Measurements from ENCODE around the gene HORMAD2.

HORMAD2 gene, protein sequence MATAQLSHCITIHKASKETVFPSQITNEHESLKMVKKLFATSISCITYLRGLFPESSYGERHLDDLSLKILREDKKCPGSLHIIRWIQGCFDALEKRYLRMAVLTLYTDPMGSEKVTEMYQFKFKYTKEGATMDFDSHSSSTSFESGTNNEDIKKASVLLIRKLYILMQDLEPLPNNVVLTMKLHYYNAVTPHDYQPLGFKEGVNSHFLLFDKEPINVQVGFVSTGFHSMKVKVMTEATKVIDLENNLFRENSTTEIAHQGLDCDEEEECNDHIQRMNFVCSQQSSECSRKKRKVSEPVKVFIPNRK

DNA sequence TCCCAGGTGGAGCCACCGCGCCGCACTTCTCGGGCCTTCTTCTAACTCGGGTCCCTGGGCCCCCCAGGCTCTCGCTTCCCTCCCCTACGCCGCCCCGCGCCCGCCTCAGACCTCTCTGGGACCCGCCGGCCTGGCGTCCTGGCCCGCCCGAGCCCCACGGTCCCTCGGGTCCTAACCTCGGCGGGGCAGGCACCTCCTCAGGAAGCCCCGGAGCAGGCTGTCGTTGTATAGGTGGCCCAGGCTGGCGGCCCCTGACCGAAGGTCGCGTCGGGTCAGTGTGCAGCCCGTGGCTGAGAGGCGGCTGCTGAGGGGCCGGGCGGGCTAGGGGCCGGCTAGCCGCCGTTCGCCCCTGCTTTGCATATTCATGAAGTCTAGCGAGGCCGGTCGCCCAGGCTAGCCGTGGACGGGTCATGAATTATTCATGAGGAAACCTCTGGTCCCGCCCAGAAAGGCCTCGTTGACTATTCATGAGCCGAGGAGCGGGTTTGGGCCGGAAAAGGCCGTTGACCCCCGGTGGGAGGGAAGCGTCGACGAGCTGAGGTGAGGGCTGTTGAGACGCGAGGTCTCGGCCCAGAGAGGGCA lies at the start of gene HORMAD2:
TSS of gene HORMAD2 (plus strand) at position 513 of the 582 bp plus-strand sequence. CDS start 13,489 bp downstream, outside the sequence.
- peak; percentile 94 for DNase-seq (ENCODE audit: low spot score)

DNA sequence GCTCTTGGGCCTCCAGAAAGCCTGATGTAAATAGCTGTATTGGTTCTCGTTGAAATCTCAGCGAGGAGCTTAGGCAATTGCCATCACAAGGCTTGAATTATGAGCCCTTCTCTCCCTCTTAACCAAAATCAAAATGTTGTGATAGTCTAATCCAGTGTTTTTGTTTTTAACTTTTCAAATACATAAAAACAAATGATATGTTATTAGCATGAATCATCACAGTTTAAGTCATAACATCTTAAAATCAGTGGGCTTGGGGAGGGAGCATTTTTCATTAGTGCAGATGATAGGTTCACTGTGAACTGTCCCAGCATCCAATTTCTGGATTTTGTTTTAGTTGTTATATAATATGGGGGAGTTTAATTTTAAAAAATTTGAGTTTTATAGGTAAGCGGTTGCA lies 48.9 kb upstream of the HORMAD2 start:
- no peak for DNase-seq (ENCODE audit: low spot score)

DNA sequence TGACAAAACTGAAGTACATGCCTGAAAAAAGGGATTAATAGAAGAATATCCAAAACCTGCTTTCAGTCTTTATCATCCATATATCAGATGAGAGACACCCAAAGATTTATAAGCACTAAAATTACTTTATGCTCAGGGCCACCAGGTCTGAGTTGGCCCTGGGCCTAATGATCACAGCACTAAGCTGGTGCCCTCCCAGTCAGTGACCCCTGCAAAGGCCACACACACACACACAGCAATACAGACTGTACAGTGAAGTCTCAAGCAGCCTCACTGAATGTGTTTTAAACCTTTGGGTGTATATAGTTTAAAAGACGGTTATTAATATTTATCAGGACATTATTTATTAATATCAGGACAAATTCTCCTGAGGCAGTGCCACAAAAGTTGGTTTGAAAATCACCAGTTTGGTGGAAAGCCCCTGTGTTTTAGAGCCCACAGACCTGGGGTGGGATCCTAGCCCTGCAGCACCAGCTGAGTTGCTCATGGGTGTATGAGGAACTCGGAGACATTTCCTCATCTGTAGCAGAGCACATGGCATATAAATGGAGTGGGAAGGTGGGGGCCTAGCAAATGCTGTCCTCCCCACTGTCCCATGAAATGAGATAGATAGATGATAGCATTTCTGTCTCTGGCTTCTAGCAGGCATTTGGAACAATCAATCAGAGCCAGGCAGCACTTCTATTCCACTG lies 48.4 kb upstream of the HORMAD2 start:
- DNase-seq (ENCODE audit: low spot score): no peak

DNA sequence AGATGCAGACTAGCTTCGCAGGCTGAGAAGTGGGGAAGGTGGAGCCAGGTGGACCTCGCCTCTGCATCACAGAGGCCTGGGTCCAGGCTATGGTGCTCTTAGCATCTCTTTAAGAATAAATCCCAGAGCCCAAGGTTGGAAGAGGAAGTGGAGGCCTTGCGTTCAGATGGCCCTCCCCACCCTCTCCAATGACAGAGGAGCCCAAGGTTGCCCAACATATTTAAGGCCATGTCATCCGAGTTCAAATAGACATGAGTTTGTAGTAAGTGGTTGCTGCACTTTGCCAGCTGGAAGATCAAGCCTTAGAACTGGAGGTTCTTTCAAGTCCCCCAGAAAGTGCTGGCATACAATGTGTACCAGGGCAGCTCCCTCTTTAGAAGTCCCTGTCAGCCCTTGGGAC lies 47.1 kb upstream of the HORMAD2 start:
- DNase-seq (ENCODE audit: low spot score): no peak

DNA sequence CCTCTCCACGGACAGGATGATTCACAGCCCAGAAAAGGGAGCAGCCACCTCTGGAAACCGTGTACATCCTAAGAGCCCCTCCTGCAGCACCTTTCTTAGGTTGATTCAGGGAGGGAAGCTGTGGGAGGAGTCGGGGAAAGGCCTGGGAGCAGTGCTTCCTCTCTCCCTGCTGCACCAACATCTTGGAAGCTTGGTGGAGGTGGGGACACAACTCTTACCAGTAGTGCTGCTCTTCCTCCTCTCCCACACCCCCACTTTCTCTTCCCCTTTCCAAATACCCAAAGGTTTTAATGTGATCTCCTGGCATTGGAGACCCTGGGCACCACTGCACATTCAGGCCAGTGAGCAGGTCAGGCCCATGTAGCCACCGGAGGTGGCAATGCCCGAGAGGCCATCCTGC lies 46.4 kb upstream of the HORMAD2 start:
- no peak for DNase-seq (ENCODE audit: low spot score)

DNA sequence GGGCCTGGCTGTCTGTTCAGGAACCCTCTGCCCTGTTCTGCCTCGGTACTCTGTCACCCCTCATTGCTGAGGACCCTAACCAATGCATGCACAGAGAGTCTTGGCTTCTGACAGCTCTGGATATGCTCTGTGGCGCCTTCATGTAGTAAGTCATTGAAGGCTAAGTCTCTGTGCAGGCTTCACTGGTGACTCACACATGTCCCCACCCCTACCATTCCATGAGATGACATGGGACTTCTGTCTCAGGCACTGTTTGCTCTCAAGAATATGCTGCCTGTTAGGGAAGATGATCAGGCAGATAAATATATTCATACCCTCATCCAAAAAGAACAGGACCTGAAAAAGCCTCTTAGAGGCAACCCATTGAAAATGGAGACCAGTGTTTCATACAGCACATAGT lies 43.6 kb upstream of the HORMAD2 start:
- DNase-seq (ENCODE audit: low spot score): no peak

DNA sequence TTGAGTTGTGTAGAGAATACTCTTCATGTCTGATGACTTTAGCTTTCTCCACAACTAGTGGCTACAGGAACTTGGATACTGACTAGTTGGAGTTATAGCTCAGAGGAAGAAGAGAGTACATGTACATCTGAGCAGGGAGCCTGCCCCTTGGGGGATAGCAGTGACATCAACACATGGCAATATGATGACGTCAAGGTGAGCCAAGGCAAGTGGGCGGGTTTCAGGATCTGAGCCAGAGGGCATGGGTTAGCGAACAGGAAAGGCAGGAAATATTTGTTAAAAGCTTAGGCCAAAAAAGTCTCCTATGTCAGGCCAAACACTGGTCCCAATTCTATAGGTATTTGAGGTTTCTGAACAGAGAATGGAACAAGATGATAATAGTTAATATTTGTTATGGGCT lies 42.0 kb upstream of the HORMAD2 start:
- peak; percentile 37 for DNase-seq (ENCODE audit: low spot score)

DNA sequence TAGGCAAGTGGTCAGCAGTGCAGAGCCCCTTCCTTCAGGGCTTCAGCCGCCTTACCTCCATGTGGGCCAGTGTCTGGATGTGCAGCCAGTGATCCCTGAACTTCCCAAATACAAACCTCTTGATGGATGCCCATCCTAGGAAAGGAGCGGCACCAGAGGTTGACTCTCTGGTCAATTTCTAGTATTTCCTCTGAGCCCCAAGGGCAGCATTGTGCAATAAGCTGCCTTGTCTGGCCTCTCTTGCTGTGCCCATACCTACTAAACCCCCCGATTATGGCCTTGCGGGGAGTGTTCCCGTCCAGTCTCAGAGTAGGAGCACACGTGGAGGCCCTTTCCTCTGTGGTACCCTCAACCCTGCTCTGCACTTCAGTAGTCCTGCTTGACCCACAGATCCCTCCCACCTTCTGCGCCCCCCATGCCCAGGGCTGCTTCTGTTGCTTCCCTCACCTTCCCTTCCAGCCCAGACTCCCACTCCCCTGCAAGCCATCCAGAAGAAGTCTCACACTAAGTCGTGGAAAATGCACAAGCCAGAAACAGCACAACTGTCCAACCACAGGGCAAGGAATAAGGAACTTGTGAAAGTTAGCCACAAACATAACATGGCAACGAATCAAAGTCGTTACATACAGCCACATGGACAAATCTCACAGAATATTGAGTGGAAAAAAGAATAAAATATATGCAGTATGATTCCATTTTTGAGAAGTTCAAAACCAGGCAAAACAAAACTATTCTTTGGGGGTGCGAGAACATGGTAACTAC lies 39.6 kb upstream of the HORMAD2 start:
- DNase-seq (ENCODE audit: low spot score): no peak

DNA sequence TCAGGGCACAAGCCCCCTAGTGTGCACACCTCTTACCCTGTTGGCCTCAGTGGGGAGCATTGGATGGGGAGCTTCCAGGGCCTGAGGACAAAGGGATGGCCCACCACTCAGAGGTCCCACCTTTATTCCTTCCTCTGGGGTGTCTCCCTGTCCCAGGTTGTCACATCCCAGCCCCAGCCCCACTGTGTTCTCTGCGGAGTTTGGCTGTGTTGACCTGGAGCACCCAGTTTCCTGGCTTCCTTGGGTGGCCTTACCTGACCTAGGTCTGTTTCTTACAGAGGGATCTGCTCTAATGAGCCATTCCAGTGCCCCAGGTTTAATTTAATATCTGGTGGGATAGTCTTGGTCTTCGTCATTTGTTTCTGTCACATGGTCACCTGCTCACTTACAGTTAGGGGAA lies 38.8 kb upstream of the HORMAD2 start:
- no peak for DNase-seq (ENCODE audit: low spot score)

DNA sequence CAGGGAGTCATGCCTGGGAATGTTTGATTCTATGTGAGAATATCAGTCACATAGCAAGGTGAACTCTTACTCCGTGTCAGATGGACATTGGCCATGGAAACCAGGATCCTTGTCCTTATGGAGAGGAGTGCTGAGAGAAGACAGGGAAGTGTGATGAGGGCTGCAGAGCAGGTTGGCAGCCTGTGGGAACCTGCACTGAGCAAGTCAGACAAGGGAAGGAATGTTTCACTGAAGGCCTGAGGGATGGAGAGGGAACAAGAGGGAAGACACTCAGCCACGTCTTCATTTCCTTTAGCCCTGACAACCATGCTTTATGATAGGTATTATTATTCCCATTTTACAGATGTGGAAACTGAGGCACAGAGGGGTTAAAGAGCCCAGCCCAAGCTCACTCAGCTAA lies 38.4 kb upstream of the HORMAD2 start:
- no peak for DNase-seq (ENCODE audit: low spot score)

DNA sequence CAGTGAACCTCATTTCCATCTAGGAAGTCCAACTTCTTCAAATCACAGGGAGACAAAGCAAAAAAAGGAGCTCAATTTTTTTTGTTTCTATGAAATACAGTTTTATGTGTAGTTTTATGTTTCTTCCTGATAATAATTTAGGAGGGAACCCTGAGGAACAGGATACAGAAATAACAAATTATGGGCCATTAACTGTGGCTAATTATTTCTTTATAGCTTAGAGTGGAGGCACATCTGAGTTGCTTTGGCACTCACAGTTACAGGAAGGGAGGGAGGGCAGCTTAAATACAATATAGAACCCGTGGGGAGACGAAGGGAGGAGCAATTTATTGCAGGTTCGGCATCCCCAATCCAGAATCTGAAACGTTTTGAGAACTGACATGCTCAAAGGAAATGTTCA lies 37.1 kb upstream of the HORMAD2 start:
- DNase-seq (ENCODE audit: low spot score): no peak

DNA sequence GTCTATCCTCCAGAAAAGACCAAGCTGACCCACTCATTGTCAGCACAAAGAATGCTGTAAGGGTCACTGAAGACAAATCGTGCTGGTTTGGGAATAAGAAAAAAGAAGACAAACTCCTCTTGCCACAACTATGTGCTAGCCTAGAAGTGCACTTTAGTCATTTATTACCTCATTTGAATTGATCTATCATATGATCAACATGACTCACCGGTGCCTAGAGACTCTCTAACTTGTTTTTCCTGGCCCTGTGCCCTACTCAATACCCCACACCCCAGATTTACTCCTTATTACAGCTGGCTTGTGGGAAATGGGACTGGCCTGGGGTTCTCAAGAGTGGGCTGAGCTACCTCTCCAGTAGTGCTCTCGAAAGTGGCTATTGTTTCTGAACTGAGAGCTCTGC lies 35.9 kb upstream of the HORMAD2 start:
- DNase-seq (ENCODE audit: low spot score): peak; percentile 8

DNA sequence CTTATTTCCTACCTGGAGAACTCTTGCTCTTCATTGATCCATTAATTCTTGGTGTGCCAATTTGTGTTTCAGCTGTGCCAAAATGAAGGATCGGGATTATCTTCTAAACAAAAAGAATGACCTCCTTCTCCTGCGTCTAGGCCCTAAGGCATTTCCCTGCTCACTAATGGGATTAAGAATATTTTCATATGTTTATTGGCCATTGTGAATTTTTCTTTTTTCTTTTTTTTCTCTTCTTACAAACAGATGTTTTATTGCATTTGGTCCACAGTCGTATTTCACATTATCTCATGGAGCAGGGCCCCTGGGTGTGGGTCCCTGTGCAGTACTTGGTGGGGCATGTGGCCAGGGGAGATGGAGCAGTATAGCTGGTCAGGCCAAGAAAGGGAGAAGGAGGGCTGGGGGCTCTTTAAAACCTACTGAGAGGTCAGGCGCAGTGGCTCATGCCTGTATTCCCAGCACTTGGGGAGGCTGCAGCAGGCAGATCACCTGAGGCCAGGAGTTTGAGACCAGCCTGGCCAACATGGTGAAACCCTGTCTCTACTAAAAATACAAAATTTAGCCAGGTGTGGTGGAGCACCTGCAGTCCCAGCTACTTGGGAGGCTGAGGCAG lies 35.3 kb upstream of the HORMAD2 start:
- DNase-seq (ENCODE audit: low spot score): no peak

DNA sequence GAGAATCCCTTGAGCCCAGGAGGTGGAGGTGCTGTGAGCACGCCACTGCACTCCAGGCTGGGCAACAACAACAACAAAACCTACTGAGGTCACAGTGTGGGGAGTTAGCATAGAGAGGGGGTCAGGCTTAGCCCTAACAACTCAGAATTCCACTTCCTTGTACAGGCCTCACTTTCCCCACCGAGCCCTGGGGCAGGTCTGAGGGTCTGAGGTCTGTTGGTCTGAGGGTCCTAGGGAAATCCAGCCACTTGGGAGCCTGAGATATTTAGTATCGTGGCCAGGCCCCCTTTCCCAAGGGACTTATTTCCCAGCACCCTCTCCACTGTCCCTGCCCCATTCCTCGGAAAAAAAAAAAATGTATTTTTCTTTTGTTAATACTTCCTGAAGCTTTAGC lies 34.8 kb upstream of the HORMAD2 start:
- DNase-seq (ENCODE audit: low spot score): no peak

DNA sequence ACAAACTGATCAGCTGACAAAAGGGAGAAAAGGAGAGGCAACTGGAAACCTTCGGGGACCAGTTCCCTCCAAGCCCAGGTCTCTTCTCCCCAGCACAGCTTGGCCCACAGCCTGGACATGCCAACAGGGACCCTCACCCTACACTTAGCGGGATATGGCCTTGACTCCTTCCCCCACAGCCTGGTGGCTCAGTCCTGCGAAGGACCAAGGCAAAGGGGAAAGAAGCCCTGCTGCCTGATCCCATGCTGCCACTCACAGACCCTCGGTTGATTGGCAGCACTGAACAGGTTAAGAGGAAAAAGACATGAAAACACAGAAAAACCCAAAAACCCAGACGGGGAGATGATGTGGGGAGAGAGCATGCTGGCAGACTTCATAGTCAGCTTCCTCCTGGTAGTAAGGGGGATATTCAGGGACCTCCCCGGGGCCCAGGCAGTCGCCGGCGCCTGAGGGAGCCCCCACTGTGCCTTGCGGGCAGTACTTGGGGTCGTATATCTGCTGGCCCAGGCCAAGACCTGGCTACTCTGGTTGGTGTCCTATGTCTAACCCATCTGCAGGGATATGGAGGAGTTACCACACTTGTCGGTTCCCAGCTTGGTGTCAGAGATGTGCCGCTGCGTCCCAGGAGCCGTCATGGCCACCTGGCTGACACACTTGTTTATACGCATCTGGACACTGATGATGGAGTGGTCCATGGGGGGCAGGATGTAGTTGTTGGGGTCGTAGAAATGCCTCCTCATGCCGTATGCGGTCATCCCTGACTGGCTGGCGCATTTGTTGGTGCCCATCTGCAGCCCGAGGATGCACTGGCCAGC lies 34.2 kb upstream of the HORMAD2 start:
- DNase-seq (ENCODE audit: low spot score): no peak

DNA sequence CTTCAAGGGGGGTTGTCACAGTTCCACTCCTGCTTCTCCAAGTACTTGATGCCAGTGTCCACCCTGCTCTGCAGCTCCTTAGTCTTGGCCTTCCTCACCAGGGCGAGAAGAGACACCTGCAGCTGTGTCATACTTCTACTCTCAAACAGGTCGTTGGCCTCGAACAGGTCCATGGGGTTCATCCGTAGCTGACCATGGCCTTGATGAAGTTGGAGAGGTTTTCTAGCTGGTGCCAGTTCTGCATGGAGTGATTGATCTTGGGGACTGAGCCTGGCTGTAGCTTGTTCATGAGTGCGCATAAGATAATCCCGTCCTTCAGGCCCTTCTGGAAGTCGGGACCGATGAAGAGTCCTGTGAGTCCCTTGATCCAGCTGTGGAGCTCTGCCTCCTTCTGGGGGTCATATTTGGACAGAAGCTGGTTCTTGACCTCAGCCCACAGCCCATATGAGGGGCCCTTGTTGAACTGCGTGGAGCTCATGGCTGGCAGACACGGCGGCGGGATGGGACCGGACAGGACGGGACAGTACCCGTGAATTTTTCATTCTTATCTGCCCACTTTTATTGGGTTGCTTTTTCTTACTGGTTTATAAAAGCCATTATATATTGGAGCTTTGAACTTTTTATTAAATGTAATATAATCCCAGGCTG lies 33.4 kb upstream of the HORMAD2 start:
- no peak for DNase-seq (ENCODE audit: low spot score)

DNA sequence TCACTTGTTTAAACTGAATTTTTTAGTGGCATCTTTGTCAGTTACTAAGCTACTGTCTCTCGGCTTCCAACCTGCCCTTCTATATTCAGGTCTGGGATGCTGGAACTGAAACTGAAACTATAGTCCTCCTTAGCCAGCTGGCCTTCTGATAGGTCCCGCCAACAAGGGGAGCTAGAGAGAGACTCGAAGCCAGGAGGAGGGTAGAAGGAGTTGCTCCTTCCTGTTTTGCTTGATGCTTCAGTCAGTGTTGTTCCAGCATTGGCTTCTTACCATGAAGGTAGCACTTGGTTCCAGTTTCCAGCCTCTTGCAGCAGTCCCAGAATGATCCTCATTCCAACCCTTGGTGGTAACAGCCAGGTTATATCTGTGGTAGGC lies 32.9 kb upstream of the HORMAD2 start:
- DNase-seq (ENCODE audit: low spot score): peak; percentile 53

DNA sequence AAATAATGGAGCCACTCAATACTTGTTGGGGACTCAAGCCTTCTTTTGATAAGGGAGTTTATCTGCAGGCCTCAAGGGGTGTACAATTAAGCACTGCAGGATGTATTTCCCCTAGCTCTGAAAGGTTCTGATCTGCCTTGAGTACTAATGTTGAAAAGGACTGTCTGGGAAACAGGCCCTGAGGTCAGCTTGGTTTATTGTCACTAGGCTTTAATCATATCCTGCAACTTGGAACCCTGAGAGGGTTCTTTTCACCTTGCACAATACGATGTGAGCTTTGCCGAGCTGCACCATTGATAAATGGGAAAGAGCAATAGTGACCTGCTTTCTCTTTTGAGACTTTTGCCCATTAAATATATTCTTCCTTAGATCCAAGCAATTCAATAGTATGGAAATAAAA lies 31.6 kb upstream of the HORMAD2 start:
- DNase-seq (ENCODE audit: low spot score): no peak

DNA sequence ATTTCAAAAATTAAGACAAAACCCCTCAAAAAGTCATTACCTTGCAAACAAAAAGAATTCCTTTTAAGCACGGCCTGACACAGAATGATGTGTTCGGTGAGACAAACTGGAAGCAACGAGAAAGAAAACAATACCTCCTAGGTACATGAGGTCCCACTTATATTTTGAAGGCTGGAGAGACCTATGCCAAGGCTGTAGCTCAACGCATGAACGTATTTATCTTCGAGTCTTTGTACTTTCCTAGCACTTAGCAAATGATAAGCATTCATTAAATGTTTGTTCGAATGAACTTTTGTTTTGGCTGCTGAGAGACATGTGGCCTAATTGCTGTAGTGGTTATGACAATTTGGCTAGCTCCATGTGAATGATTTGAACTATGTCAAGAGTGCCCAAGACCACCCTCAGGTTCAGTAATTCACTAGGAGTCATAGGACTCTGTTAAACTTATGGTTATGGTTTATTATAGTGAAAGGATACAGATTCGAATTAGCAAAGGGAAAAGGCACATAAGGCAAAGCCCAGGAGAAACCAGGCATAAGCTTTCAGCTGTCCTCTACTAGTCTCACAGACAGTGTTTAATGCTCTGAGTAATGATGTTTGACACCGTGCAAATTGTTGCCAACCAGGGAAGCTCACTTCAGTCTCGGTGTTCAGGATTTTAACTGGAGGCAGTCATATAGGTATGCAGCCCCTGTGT lies 26.0 kb upstream of the HORMAD2 start:
- no peak for DNase-seq (ENCODE audit: low spot score)

DNA sequence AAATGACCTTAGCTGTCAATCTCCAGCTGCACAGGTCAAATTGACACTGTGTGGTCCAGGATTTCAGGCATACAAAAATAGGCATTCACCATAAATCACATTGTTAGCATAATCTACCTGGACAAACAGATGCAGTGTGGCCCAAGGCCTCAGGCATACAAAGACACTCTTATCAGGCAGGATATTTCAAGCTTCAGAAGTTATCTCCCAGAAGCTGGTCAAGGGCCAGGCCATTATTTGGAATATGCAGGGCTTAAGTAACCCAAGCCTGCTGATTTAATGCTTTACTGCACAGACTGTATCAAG lies 25.5 kb upstream of the HORMAD2 start:
- DNase-seq (ENCODE audit: low spot score): no peak

DNA sequence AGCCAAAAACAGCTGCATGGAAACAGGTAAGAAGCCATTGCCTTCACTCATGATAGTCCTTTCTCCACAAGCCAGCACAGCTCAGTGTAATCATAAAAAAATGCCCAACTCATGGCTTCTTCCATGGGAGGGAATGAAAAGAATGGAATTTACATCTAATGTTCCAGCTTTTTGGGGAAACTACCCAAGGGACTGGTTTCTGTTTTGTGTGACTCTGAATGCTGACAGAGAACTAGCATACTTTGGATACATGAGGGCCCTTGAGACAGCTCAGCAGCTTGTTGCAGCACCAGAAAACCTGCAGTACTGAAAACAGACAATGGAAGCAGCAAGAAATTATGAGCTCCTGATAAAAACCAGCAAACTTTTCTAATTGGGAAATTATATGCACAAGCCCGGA lies 24.2 kb upstream of the HORMAD2 start:
- no peak for DNase-seq (ENCODE audit: low spot score)

Data from iPS-NIHi11 (cell line).